Stimulated activated CD8-positive, alpha-beta memory T cell treated with anti-CD3 and anti-CD28 coated beads, Interleukin-12 subunit alpha, Interleukin-12 subunit beta, amount 100 ng/mL, for 24 hours (primary cell): ENCODE measurements around the gene ACE2.
"Not testable (repeated sequence)": the region's sequence is repeated elsewhere in the genome, so short reads cannot be mapped to it uniquely, and the experiment has no call there.

Experiments
- DNase-seq: peaks from one replicate; pipeline ENCODE4 v3.0.0-alpha.2; 2020; ENCODE audit errors: extremely low read depth

Gene ACE2

DNA sequence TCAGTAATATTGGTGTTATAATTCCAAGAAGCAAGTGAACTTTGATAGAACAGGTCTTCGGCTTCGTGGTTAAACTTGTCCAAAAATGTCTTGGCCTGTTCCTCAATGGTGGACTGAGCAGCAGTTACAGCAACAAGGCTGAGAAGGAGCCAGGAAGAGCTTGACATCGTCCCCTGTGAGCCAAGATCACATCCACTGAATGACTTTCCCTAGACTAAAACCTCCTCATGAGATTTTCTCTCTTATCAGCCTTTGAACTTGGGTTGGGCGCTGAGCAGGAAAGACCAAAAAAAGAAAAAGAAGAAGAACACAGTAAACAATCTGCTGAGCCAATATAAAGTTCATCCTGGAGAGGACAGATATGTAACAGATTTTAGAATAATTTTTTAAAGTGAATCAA, at the start of gene ACE2:
ACE2 (minus strand) TSS at position 216 of the 400 bp plus-strand sequence; CDS start at position 167, 49 bp downstream.
- no peak for DNase-seq

DNA sequence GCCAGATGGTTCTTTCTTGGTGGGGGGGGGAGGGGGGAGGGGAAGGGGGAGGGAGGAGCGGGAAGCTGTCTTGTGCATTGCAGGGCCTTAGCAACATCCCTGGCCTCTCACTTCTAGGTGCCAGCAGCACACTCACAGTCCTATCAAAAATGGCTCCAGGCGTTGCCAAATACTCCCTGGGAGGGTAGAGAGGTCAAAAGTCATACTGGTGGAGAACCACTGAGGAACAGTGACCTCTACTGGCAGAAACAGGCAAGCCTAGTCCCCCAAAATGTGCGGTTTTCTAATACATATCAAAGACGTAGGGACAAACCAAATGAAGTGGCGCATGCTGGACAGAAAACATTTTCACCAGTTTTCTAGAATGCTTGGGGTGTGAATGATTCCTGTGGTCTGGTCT, 46.8 kb upstream of the ACE2 start:
- not testable (repeated sequence) for DNase-seq

DNA sequence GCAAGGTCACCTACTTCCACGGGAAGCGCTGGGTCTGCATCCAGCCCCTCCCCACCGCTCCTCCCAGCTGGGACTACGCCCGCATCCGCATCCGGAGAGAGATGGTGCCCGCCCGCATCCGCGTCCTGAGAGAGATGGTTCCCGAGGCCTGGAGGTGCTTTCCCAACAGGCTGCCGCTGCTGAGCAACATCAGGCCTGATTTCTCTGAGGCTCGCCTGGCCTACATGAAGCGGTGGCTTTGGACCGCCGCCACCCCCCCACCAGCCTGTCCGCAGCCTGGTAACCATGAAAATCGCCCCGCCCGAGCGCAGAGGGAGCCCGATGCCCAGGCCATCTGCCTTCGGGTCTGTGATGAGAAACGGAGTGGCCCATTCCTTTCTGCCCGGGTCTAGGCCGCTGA, 45.8 kb upstream of the ACE2 start:
- no peak for DNase-seq

DNA sequence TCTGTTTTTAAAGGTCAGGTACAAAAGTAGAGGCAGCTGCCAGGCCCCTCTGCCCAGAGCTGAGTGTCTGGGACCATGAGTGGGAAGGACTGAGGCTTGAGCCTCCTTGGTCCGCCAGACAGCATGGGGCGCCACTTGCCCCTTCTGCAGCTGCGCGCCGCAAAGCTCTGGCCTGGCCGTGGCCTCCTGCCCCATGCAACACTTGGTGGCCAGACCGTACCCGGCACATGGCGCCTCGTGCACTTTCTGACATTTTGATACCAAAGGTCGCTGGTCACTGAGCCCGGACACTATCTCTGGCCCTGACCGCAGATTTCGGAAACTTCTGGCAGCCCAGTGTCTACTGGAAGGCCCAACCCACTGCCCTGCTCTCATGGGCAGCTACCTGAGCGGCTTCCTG, 45.3 kb upstream of the ACE2 start:
- no peak for DNase-seq

GRCh38 chrX:15645266-15645665, 44.5 kb upstream of the ACE2 start:
- DNase-seq: no peak

- DNase-seq: no peak
These were observed 43.8 kb upstream of the ACE2 start for GRCh38 chrX:15644560-15644872.

- DNase-seq: no peak
These were observed 43.2 kb upstream of the ACE2 start for GRCh38 chrX:15643786-15644559.

GRCh38 chrX:15631637-15632036, 30.9 kb upstream of the ACE2 start:
- no peak for DNase-seq

DNA sequence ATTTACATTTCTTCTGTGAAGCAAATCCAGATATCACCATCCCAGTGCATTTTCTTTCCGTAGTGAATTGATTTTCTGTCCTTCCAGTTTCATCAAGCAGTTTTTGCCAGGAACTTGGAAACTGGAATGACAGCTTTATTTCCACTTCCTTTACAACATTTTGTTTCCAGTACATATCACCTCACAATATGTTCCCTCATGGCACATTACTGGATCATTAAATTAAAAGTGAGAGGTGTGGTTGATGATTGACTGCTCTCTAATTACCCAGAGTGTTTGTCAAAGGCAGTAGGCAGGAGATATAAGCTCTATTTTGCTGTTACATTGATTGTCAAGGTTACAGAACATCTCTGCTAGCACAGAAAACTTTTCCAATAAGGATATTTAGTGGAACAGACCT, 22.3 kb upstream of the ACE2 start:
- DNase-seq: no peak

GRCh38 chrX:15619053-15619755, 18.4 kb upstream of the ACE2 start:
- DNase-seq: no peak

DNA sequence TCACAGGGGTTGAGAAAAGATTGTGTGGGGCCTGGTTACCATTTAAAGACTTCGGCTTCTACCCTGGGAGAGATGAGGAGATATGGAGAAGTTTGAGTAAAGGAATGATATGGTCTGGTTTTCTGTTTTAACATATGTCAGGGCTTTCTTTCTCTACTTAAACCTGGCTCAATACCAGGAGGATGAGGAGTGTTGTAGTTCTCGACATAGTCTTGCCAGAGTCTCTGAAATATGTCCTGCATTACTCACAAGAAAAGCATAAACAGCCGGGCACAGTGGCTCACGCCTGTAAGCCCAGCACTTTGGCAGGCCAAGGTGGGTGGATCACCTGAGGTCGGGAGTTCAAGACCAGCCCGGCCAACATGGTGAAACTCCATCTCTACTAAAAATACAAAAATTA, 16.4 kb upstream of the ACE2 start:
- no peak for DNase-seq

DNA sequence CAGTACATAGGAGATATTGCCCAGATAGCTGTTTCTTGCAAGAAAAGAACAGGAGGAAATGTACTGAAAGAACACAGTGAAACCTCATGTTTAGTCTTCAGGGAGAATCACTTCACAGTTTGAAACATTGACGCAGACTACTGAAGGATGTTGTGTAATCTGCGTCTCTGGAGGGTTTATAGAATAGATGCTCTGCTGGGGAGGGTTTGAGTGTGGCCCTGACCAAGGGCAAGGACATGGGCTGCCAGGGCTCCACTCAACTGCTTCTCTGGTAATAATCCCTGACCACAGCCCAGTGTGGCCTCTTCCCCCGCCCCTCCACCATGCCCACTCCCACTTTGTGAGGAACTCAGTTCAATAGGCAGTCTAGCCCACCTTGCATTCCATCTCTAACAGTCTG, 15.8 kb upstream of the ACE2 start:
- DNase-seq: no peak

DNA sequence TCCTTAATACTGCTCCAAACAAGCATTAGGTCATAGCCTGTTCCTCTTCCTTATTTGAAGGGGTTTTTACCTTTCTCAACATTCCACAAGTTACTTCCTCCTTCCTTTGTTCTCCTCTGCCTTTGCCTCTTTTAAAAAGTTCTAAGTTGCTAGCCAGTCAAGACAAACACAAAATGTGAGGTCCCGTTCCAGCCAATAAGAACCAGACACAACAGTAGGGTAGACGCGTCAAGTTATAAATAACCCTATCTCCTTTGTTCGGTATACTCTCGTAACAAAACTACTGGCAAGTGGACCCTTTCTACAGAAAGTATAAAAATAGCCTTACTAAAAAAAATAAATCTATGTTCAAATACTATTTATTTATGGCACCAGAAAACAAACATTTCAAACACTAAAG, 6.3 kb upstream of the ACE2 start:
- no peak for DNase-seq

- no peak for DNase-seq
These were observed 5.4 kb upstream of the ACE2 start for GRCh38 chrX:15606136-15606535.

- no peak for DNase-seq
These were observed 4.5 kb upstream of the ACE2 start for GRCh38 chrX:15605226-15605625.

DNA sequence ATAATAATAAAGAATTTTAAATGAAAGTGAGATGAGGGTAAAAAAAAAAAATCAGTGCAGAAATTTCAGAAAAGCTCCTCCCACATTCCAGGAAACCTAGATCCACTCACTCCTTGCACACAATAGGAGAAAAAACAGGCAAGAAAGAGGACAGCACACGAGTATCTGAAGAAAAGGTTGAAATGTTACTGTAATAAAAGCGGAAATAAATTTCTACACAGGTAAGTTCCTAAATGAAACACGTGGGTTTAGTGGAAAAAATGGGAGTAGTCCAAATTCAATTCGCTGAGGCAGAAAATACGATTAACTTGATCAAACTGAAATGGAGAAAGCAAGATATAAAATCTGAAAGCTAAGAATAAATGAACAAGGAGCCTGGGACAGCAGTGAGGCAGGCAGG, 2.0 kb upstream of the ACE2 start:
- no peak for DNase-seq

GRCh38 chrX:15601932-15602331, 1.2 kb upstream of the ACE2 start:
- no peak for DNase-seq

DNA sequence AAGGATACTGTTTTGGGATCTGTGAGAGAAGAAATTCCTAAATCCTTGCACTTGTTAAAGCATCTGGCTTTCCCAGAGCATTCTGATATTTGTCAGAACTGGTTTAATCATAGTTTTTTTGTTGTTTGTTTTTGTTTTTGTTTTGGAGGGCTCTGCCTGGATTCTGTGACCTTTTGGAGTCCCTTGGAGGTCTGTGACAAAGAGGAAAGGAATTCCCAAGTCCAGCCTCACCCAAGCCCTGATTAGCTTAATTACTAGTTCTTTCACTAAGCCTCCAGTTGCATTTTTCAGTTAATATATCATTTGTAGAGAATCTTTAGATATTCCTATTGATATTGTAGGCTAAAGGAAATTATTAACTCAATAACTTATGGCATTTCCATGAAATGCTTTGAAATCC, 711 bp downstream of the ACE2 start:
- DNase-seq: no peak

DNA sequence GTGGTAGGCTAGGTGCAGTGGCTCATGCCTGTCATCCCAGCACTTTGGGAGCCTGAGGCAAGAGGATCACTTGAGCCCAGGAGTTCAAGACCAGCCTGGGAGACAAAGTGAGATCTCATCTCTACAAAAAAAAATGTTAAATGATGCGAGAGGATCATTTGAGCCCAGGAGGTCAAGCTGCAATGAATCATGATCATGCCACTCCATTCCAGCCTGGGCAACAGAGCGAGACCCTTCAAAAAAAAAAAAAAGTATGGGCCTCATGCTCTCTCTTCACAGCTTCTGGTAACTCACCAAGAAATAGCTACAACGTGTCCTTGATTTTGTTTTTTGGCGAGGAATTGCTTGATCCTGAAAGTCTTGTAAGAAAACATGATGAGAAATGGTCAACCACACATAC, 1.3 kb downstream of the ACE2 start:
- no peak for DNase-seq

- DNase-seq: no peak
These were observed 2.7 kb downstream of the ACE2 start for GRCh38 chrX:15598026-15598425.

- no peak for DNase-seq
These were observed 6.4 kb downstream of the ACE2 start for GRCh38 chrX:15594371-15594770.

DNA sequence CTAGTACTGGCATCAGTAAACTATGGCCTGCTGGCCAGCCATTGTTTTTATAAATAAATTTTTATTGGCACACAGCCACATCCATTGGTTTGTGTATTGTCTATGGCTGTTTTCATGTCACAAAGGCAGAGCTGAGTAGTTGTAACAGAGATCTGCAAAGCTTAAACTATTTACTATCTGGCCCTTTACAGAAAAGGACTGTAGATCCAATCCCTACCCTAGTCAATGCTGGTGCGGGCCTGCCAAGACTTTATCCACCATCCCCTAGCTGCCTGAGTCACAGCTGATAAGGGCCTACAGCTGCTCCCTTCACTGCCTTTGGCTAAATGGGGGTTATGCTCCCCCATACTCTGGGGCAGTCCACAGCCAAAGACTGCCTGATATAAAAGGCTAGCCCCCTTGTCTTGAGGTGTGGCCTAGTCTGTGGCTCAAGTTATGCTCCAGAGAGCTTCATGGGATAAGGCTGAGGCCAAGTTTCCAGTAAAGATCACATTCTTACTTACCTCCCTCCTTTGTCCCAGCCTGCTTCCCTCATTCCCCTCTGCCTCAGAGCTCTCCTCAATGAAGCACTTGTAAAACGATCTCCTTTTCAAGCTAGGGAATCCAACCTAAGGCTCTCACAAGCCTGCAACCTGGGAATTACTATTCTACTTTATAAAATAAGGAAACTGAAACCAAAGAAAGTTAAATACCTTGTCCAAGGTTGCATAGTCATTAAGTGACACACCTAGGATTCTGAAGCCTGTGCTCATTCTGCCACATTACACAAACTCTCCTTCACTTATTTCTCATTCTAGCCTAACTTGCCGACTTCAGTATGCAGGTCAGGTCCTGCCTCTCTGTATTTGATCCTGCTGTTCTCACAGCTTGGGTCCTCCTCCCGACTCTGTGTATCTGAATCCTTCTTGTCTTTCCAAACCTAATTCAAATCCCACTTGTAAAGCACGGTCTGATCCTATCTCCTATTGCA, 20.7 kb downstream of the ACE2 start:
- no peak for DNase-seq

DNA sequence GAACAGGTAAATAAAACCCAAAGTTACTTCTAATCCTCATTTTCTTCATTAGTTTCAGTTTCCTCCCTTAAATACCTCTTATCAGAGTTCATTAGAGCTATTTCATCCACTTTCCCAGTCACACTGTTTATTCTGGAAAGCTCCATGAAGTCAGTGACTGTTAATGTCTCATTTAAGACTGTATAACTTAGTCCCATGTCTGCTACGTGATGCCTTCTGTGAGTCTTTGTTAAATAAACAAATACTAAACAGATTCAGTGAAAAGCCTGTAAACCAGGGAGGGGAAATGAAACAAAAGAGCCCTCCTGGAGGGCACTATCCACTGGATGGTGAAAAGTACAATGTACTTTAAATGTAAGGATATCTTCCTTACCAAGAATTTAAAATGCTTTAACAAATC, 24.7 kb downstream of the ACE2 start:
- no peak for DNase-seq
